ENCODE data around the gene GLMP.

GRCh38 chr1:156342166-156342955, 46.9 kb upstream of the GLMP start:
- TF ChIP-seq CTCF (conservative IDR thresholded peaks at IDR 0.05) (no peak), EZH2 (IDR thresholded peaks at IDR 0.05; ENCODE audit: low read depth) (no peak)
